ENCODE data around the gene TBCK.

TBCK gene

DNA sequence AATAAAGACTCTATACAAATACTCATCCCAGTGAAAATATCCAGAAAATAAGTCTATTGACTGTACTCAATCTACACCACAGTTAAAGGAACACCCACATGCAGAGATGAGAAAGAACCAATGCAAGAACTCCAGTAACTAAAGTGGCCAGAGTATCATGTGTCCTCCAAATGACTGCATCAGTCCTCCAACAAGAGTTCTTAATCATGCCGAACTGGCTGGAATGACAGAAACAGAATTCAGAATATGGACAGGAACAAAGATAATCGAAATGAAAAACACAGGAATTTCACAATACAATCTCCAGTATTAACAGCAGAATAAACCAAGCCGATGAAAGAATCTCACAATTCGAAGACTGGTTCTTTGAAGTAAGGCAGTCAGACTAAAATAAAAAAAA lies 210.3 kb downstream of the TBCK start:
- DNase-seq, result no peak

DNA sequence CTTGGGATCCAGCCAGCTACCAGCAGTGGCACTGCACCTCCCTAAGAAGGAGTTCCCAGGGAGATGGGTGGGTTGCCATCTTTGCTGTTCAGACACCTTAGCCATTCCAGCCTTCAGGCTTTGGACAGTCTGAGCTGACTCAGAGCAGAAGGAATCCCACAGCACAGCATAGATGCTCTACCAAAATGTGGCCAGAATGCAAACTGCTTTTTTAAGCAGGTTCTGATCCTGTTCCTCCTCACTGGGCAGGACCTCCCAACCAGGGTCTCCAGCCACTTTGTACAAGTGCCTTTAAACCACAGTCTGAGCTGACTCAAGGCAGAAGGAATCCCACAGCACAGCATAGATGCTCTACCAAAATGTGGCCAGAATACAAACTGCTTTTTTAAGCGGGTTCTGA lies 211.7 kb downstream of the TBCK start:
- DNase-seq, result no peak

DNA sequence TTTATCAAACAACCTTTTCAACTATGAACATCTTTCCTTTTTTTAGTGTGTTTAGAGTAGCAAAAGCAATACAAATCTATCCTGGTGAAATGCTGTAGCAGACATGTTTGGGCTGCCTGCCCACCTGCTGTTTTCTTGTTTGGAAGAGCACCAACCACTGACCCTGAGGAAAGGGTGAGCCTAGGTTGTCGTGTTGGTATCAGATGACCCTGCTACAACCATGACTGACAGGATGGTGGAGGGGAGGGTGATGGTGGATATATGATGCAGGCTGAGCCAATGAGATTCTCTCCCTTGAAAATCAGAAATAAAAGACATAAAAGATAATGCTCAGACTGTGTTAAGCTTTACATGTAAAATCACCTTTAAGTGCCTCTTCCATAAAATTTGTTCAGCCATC lies 219.6 kb downstream of the TBCK start:
- DNase-seq, result no peak

DNA sequence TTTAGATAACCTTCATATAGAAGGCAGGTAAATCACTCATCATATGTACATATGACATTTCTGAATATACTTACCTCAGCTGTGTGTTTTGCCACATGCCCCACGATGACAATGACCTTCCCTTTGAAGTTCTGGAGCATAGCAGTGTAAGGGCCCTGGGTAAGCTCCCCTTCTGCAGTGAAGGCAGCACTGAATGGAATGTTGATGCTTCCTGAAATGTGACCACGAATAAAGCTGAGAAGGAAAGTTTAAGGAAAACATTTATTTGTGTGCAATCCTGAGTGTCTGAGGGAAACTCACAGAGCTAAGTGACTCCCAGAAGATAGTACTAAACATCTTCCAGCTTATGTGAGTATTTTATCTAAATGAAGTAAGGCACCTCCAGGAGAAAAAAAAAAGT lies 220.6 kb downstream of the TBCK start:
- no peak for DNase-seq

DNA sequence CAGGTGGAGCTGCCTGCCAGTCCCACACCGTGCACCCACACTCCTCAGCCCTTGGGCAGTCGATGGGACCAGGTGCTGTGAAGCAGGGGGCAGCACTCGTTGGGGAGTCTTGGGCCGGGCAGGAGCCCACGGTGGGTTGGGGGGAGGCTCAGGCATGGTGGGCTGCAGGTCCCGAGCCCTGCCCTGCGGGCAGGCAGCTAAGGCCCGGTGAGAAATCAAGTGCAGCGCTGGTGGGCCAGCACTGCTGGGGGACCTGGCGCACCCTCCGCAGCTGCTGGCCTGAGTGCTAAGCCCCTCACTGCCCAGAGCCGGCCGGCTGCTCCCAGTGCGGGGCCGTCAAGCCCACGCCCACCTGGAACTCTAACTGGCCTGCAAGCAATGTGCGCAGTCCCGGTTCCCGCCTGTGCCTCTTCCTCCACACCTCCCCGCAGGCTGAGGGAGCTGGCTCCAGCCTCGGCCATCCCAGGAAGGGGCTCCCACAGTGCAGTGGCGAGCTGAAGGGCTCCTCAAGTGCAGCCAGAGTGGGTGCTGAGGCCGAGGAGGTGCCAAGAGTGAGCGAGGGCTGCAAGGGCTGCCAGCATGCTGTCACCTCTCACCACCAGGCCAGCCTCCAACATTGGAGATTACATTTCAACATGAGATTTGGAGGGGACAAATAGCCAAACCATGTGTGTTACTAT lies 223.5 kb downstream of the TBCK start:
- no peak for DNase-seq

DNA sequence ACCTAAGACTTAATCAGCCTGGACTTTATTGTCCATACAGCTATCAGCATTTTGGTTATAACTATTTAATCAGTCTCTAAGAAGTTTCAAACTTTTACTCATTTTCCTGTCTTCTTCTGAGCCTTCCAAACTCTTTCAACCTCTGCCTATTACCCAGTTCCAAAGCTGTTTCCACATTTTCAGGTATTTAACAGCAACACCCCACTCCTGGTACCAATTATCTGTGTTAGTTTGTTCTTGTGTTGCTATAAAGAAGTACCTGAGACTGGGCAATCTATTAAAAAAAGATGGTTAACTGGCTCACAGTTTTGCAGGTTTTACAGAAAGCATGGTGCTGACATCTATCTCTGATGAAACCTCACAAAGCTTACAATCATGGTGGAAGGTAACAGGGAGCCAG lies 225.2 kb downstream of the TBCK start:
- DNase-seq, result no peak

DNA sequence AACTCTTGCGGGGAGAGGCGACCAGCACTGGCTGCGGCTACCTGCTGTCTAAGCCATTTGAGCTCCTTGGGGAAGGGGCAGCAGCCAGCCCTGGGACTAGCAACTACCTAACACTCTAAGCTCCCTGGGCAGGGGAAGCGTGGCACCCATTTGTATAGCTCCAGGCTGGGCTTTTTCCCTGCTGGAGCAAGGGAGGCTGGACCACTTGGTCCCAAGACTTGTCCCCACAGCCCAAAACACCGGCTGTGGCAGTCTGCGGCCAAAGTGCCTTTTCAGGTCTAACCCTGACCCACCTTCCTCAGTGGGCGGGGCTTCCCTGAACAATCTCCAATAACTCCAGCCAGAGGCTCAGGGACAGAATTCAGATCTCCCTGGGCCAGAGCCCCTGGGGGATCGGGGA lies 232.9 kb downstream of the TBCK start:
- no peak for DNase-seq

DNA sequence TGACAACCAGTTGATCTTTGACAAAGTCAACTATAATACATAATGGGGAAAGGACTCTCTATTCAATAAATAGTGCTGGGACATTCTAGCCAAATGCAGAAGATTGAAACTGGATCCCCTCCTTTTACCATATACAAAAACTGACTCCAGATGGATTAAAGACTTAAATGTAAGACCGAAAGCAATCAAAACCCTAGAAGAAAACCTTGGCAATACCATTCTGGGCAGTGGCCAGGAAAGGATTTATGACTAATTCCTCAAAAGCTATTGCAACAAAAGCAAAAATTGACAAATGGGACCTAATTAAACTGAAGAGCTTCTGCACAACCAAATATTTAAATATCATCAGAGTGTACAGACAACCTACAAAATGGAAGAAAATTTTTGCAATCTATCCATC lies 235.6 kb downstream of the TBCK start:
- DNase-seq, result no peak

DNA sequence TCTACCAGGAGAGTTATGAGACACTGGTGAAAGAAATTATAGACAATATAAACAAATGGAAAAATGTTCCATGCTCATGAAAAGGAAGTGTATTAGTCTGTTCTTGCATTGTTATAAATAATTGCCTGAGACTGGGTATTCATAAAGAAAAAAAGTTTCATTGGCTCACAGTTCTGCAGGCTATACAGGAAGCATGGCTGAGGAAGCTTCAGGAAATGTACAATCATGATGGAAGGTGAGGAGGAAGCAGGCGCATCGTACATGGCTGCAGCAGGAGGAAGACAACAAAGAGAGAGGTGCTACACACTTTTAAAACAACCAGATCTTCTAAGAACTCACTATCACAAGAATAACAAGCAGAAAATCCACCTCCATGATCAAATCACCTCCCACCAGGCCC lies 236.4 kb downstream of the TBCK start:
- no peak for DNase-seq

DNA sequence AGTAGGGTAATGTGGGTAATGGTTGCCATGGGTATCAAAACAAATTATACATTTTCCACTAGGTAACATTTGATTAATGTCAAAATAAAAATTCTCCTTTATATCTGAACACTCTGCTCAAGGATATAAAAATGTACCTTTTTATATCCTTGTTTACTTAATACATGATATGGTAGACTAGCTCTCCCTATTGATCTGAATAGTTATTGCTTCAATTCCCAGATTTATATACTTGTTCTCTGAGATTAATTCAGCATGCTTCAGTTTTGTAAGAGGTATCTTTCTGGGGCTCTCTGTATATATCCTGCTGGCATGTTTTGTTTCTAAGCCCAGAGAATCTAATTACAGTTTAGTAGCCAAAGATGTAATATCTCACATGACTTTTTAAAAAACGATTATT lies 251.0 kb downstream of the TBCK start:
- DNase-seq, result no peak

DNA sequence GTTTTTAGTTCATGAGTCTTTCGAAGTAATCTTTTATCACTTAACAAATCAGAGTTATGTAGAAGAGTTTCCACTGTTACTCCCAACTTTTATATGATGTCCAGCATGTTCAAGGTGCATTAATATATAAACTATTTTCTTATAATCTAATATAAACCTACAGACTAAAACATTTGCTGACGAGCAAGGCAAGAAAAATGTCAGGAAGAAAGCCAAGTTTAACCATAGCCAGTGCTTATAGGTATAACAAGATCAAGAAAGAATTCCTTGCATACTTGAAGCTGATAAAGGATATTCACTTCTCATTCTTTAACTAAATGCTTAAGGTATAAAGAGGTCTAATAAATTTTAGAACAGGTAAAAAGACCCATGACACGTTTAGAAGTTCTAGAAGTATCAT lies 253.0 kb downstream of the TBCK start:
- DNase-seq, result no peak

DNA sequence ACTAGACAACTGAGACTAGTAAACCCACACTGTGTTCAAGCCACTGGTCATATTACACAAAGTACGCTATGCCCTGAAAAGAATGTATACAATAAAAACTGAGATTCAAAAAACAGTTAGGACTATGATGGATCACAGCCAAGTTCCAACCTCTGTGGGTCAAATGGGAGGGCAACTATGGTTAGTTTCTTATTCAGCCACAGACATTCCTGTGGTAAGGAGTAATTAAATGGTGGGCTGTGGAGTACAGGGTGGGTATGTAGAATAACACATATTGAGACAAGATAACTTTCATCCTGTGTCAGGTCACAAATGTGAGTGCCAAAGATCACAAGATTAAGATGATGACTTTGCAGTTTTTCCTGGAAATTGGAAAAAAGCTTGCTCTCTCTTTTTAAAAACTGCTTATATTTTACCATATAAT lies 253.5 kb downstream of the TBCK start:
- DNase-seq, result no peak

DNA sequence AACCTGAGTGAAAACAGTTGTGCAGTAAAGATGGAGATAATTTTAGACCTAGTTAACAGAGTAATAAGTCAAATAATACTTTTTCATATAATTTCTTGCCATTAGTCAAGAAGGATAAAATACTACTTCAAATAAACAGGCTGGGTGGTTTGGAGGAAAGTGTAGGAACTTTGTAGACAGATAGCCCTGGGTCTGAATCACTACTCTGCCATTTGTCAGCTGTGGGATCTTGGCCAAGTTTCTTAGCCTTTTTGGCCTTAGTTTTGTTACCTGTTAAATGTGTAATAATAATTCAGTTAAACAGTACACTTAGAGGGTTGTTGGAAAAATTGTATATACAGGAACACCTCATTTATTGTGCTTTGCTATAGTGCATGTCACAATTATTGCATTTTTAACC lies 257.1 kb downstream of the TBCK start:
- DNase-seq, result no peak

DNA sequence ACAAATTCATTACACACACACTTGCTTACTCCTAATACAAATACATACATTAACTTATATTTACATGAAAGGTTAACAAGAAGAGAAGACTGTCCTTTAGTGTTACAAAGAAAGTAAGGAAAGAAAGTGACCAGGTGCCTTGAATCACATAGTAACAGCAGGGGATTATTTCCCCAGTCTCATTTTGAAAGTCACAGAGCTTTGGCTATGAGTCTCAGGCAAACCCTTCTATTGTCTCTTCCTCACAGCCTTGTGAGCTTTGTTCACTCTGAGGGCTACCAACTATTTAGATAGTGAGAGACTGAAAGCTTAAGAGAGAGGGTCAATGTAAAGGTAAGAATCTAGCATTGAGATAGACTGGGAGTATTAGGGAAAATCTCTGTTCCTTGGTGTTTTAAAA lies 259.1 kb downstream of the TBCK start:
- DNase-seq, result no peak

DNA sequence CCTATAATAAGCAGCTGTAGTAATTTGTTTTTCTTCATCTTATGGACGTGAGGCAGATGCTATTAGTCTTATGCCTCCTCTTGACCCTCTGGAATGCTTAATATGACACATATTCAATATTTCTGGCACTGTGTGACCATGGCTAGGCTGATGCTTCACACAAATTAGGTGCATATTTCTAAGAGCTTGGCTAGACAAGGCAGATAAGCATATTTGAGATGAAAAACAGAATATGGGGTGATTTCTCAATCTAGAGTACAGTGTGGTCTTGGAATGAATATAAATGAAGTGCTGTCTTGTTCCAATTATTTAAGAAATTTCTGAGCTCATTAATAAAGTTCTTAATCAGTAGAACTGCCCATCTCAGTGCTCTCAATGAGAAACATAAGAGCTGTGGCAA lies 264.5 kb downstream of the TBCK start:
- no peak for DNase-seq

DNA sequence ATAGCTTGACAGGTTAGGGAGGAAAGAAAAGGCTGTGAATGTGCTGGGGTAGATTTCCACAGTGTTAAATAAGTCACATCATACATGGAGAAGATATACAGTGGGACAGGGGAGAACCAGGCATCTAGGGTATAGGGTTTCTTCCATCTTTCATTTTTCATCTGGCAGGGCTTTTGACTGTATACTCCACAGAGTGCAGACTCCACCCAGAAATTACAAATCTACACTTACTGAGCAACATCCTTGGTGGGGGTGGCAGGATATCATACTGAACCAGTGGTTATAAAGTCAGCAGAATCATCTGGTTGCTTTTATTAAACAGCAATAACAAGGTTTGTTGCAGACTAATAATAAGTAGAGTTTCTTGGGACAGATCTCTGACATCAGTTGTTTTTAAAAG lies 266.5 kb downstream of the TBCK start:
- no peak for DNase-seq

DNA sequence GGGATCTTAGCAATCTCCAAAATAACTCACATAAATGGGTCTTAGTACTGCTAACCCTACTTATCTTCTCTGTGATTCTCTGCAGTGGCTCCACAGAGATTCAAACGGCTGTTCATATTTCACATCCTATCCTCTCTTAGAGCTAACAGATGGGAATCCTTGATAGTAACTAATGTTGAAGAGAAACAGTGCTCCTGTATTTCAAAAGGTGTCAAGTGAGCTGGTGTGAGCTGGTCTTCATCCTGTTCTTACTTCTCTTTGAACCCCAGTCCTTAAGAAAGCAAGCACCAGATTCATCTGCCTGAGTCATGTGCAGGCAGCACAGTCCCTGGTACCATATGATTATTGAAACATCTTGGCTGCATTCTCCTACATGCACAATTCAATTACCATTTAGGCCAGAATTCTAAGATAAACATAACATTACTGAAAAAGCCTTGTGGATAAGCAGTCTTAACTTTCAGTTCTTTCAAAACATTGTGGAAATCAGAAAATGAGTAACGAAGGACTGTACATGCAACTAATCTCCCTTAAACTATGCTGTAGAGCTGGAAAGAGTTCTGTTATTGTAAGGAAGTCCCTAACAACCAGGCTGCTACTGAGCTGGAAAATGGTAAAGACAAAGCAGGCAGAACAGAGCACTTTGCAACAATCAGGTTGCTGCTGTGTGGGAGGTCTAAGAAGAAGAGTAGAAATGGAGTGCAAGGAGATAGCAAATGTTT lies 267.6 kb downstream of the TBCK start:
- DNase-seq, result no peak

DNA sequence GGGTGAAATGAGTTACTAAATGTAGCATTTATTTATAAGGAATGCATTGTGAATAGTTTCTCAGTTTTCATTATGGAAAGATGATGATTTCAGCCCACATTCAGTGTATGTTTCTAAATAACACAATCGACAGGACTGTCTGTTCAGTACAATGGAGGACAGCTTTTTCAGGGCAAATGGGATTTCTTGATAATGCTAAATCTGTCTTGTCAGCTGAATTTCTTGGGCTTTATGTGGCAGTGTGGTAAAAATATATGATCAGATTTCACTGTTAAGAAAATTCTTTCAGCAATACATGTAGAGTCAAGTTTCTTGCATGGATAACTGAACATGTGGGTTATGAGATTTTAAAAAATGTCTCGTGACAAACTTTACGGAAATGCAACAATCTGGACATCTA lies 269.9 kb downstream of the TBCK start:
- no peak for DNase-seq

DNA sequence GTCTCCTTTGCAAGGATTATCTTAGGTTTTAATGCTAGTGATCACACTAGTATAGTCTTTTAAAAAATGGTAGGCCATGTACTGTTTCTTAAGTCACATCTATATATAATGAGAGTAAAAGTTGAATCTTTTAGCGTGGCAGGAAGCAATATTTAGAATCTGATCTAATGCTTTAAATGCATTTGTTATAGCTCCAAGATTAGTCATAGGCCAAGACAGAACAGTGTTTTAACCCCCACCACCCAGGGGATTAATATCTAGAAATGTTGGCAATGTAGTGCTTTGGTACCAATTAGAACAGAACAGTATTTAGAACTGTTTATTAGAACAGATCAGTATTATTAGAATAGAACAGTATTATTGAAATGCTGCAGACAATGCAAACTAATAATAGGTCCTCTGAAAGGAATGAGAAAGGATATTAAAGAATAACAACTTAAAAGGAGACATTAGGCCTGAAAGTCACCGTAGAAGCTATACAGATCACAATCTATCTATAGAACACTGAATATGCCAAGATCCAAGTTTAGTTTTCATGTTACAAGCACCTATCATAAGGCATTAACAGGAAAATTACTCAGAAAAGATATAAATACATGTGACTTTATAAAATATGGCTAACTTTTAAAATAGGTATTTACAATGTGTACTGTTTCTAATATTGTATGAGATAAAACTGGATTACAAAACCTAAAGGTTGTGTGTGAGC lies 274.6 kb downstream of the TBCK start:
- DNase-seq, result no peak

DNA sequence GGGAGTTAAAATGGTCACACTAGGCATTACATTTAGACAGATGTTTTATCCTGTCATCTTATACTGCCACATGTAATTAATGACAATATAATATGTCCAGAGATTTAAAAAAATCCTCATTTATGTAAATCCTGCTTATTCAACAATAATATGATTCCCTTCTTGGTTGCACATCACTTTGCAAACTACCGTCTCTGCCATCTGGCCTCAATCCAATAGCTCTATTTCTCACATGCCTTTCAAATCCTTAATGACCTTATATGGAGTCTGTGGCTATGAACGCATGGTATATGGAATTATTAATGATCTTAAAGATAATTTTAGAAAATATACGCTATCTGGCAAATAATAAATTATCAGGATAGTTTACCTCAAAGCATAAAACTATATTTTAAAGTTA lies 276.2 kb downstream of the TBCK start:
- no peak for DNase-seq

DNA sequence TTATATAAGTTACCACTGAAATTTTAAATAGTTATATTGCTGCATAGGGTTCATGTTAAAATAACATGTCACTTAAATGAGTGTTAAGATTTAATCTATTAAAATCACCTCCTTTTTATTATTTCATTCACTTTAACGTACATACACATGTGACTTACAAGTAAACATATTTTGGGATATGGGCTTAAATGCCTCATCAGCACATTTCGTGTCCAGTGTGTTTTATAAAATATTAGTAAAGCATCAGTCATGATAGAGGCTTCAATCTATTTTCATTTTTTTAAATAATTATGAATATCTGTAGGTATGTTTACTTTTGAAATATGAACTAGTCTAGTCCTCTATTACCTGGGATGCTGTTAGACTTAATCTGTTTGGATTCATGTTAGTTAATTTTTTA lies 277.1 kb downstream of the TBCK start:
- no peak for DNase-seq

DNA sequence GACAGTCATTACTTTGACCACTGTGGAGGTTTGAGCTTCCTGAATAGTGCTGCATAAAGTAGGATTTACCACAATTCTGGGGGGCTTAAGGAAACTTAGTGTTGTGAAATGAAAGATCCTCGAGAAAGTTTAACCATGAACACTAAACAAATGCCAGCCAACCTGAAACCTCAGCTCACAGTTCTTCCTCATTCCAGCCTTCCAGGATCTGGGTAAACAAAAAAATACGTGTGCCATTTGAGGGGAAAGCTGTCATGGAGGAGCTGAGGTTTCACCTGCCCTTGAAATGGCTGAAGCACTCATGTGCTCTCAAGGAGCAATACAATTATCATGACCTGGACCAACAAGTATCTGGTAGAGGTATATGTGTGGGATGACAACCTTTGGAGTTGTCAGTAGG lies 278.0 kb downstream of the TBCK start:
- DNase-seq, result no peak

DNA sequence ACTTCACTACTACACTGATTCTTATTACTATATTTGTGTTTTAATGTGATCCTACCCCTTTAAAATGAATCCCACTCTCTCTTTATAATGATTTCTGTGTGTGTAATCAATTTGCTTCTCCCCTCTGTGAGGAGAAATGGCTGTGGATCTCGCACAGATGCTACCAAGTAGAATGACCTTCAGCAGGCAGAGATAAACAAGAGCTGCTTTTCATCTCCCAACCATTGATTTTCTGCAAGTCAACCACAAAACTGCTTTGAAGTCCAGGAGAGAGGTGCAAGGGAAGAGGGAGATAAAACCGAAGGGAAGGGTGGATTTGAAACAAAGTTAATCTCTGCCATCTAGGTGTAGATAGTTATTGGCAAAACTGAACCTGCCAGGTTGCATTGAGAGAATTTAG lies 279.2 kb downstream of the TBCK start:
- DNase-seq, result no peak

DNA sequence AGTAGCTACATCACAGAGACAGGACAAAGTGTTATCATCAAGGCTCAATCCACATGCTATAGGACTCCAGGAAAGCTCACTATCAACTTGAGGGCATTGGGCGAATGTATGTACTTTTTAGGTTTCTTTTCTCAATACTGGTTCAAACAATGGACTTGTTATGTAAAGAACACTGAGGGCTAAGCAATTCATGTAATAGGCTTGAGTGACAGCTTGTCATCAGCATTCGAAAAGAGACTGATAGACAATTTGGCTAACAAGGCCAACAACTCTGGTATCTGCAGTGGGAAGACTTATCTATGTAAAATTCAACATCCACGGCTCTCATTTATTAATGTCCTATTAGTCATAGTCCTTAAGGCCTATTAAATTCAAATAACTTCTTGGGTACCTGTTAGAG lies 279.7 kb downstream of the TBCK start:
- no peak for DNase-seq
